Tibial artery (tissue), 4 donors: ENCODE results near the gene KRT77.

Experiments used
- DNase-seq, 2 donors: peaks; one replicate each; pipeline ENCODE4 v3.0.0-alpha.2; 2019
- H3K27ac ChIP-seq, 2 donors: fragments of 200-600 bp; sonication (generic) in 1 of 2; 1 replicate in 1 of 2; 2 replicates in 1 of 2; pipeline ENCODE4 v1.5.1; 2018 to 2019; ENCODE audit warnings: mild to moderate bottlenecking in 1 of 2
- H3K27me3 ChIP-seq, 2 donors: fragments of 200-600 bp; sonication (generic) in 1 of 2; one replicate each; pipeline versions ENCODE4 v1.5.1 to v1.6.0; 2016 to 2019
- H3K36me3 ChIP-seq, 3 donors: fragments of 200-600 bp; sonication (generic) in 2 of 3; one replicate each; pipeline ENCODE4 v1.5.1; 2016 to 2019; ENCODE audit warnings: mild to moderate bottlenecking in 2 of 3
- H3K4me1 ChIP-seq, 4 donors: fragments of 200-600 bp; sonication (generic) in 2 of 4; 1 replicate in 3 of 4; 2 replicates in 1 of 4; pipeline ENCODE4 v1.5.1; 2016 to 2019
- H3K4me3 ChIP-seq, 2 donors: fragments of 200-600 bp; sonication (generic) in 1 of 2; 1 replicate in 1 of 2; 2 replicates in 1 of 2; pipeline ENCODE4 v1.5.1; 2018 to 2019; ENCODE audit warnings: mild to moderate bottlenecking in 2 of 2
- H3K9me3 ChIP-seq, 3 donors: fragments of 200-600 bp; sonication (generic) in 1 of 3; one replicate each; pipeline ENCODE4 v1.5.1; 2016 to 2019
- intact Hi-C: fragments of 100-400 bp; cut with DNase I; formaldehyde crosslinking; loops from one replicate; pipeline ENCODE4 v1.15.0; 2023; ENCODE audit warnings: low total_unique reads
- TF ChIP-seq, protein P1 (sequence below), 2 experiments: fragments of 200-600 bp in 1 of 2; fragments of 450-650 bp in 1 of 2; IDR thresholded peaks; one replicate each; pipeline ENCODE4 v1.5.1; 2017 to 2019; ENCODE audit warnings: antibody characterized with exemption in 2 of 2, mild to moderate bottlenecking in 1 of 2, moderate library complexity in 1 of 2

The KRT77 gene

GRCh38 chr12:52646613-52647012, 56.7 kb downstream of the KRT77 start:
- intact Hi-C loops, result no loop called here
- Histone ChIP-seq H3K9me3 (no peaks in the 10 kb centered on the region), H3K27ac (no peak overlapping the region), H3K4me1 (peaks cover 0 to 7% (median 2%) of the 10 kb centered on the region in 4 donors), H3K36me3 (no peaks in the 10 kb centered on the region), H3K4me3 (no peak overlapping the region), H3K27me3 (peaks cover 0 to 20% of the 10 kb centered on the region in 2 donors)
- peak in 1 of 2 donors; percentile 53 for DNase-seq
- TF ChIP-seq, protein P1, sequence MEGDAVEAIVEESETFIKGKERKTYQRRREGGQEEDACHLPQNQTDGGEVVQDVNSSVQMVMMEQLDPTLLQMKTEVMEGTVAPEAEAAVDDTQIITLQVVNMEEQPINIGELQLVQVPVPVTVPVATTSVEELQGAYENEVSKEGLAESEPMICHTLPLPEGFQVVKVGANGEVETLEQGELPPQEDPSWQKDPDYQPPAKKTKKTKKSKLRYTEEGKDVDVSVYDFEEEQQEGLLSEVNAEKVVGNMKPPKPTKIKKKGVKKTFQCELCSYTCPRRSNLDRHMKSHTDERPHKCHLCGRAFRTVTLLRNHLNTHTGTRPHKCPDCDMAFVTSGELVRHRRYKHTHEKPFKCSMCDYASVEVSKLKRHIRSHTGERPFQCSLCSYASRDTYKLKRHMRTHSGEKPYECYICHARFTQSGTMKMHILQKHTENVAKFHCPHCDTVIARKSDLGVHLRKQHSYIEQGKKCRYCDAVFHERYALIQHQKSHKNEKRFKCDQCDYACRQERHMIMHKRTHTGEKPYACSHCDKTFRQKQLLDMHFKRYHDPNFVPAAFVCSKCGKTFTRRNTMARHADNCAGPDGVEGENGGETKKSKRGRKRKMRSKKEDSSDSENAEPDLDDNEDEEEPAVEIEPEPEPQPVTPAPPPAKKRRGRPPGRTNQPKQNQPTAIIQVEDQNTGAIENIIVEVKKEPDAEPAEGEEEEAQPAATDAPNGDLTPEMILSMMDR (IDR thresholded peaks at IDR 0.05), result no peak

DNA sequence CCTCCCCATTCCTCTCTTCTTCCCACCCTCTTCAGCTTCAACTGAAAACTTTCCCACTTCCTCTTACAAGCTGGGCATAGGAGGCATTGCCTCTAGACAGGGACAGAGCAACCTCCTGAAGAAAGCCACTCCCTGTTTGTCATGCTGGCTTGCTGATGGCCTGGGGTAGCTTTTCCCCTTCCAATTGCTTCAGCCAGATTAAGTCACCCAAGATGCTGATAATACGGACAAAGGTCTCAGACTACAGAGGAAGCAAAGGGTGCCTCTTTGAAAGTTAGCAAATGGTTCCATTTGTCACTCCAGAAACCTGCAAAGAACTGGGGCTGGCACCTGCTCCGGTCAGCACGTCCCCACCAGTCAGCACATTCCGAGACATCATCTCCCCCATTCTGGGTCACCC, 57.3 kb downstream of the KRT77 start:
- H3K4me3 ChIP-seq, result no peak overlapping the region
- peaks cover 0 to 21% of the 10 kb centered on the region in 2 donors for H3K27me3 ChIP-seq
- intact Hi-C loops, result no loop called here
- H3K36me3 ChIP-seq, result no peaks in the 10 kb centered on the region
- peaks cover 0 to 6% (median 2%) of the 10 kb centered on the region in 4 donors for H3K4me1 ChIP-seq
- TF ChIP-seq, protein P1 (IDR thresholded peaks at IDR 0.05), result no peak
- no peak overlapping the region for H3K27ac ChIP-seq
- DNase-seq, result no peak
- no peaks in the 10 kb centered on the region for H3K9me3 ChIP-seq

- Histone ChIP-seq H3K9me3 (no peaks in the 10 kb centered on the region), H3K36me3 (no peaks in the 10 kb centered on the region), H3K27me3 (peaks cover 0 to 21% of the 10 kb centered on the region in 2 donors), H3K4me1 (no peaks in the 10 kb centered on the region), H3K27ac (no peak overlapping the region), H3K4me3 (no peak overlapping the region)
- DNase-seq, result peak in 1 of 2 donors; percentile 13
- TF ChIP-seq, protein P1 (IDR thresholded peaks at IDR 0.05), result no peak
- intact Hi-C loops, result no loop called here
These were observed 58.1 kb downstream of the KRT77 start for GRCh38 chr12:52645120-52645761.

DNA sequence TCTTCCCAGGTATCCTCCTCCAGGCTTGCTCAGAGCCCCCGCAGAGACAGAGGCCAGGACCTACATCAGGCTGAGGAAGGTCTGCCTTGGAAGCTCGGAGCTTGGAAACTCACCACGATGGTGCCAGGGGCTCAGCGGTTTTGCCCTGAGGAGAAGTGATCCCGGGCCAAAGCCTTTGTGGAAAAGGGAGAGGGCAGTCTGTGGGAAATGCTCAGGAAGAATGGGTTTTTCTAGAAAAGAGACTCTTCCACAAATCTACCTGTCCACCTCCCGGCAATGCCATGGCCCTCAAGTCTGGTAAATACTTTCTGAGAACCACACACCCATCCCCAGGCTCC, 59.3 kb downstream of the KRT77 start:
- Histone ChIP-seq H3K4me3 (no peak overlapping the region), H3K27me3 (peaks cover 0 to 21% of the 10 kb centered on the region in 2 donors), H3K4me1 (no peaks in the 10 kb centered on the region), H3K36me3 (no peaks in the 10 kb centered on the region), H3K9me3 (no peaks in the 10 kb centered on the region), H3K27ac (no peak overlapping the region)
- no peak for DNase-seq
- intact Hi-C loops, result no loop called here
- TF ChIP-seq, protein P1 (IDR thresholded peaks at IDR 0.05), result no peak

- H3K4me3 ChIP-seq, result no peak overlapping the region
- peak in 1 of 2 donors; percentile 40 for DNase-seq
- intact Hi-C loops, result no loop called here
- H3K36me3 ChIP-seq, result no peaks in the 10 kb centered on the region
- peaks cover 0 to 23% of the 10 kb centered on the region in 2 donors for H3K27me3 ChIP-seq
- H3K27ac ChIP-seq, result no peak overlapping the region
- H3K4me1 ChIP-seq, result no peaks in the 10 kb centered on the region
- TF ChIP-seq, protein P1 (IDR thresholded peaks at IDR 0.05), result no peak
- H3K9me3 ChIP-seq, result no peaks in the 10 kb centered on the region
These were observed 59.9 kb downstream of the KRT77 start for GRCh38 chr12:52643233-52644077.
